ENCODE results near the gene UBE2N. TPM values are rescaled to one million over a fixed set of nuclear protein-coding genes. Genes with fewer than 3 reads are reported as not detected.

The UBE2N gene
- total RNA-seq, 4 donors from 2014 or later: 39.1 to 64.0 (median 45.2) TPM

DNA sequence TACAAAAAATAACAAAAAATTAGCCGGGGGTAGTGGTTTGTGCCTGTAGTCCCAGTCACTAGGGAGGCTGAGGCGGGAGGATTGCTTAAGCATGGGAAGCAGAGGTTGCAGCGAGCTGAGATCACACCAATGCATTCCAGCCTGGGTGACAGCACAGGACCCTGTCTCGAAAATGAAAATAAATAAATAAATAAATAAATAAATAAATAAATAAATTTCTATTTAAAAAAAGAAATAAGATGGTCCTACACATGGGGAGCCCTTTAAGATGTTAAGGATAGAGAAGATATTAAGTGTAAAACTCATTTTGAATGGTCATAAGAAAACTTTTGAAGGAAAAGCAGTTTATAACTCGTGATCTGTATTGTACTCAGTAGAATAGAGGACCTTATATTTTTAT, 17.4 kb upstream of the UBE2N start:
- ATAC-seq (ENCODE audit: low FRiP score): no peak
- TF ChIP-seq, protein P1, sequence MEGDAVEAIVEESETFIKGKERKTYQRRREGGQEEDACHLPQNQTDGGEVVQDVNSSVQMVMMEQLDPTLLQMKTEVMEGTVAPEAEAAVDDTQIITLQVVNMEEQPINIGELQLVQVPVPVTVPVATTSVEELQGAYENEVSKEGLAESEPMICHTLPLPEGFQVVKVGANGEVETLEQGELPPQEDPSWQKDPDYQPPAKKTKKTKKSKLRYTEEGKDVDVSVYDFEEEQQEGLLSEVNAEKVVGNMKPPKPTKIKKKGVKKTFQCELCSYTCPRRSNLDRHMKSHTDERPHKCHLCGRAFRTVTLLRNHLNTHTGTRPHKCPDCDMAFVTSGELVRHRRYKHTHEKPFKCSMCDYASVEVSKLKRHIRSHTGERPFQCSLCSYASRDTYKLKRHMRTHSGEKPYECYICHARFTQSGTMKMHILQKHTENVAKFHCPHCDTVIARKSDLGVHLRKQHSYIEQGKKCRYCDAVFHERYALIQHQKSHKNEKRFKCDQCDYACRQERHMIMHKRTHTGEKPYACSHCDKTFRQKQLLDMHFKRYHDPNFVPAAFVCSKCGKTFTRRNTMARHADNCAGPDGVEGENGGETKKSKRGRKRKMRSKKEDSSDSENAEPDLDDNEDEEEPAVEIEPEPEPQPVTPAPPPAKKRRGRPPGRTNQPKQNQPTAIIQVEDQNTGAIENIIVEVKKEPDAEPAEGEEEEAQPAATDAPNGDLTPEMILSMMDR (IDR thresholded peaks at IDR 0.05): no peak
- DNase-seq (ENCODE audit: low spot score): no peak

DNA sequence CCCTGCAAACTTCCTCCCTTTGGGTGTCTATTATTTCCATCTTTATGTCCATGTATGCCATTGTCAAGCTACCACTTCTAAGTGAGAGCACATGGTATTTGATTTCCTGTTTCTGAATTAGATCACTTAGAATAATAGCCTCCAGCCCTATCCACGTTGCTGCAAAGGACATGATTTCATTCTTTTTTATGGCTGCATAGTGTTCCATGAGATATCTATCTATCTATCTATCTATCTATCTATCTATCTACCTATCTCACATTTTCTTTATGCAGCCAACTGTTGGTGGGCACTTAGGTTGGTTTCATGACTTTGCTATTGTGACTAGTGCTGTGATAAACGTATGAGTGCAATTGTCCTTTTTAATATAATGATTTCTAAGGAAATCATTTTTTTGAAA, 14.3 kb upstream of the UBE2N start:
- DNase-seq (ENCODE audit: low spot score) (no peak), ATAC-seq (ENCODE audit: low FRiP score) (no peak)
- TF ChIP-seq, protein P1 (IDR thresholded peaks at IDR 0.05): no peak

DNA sequence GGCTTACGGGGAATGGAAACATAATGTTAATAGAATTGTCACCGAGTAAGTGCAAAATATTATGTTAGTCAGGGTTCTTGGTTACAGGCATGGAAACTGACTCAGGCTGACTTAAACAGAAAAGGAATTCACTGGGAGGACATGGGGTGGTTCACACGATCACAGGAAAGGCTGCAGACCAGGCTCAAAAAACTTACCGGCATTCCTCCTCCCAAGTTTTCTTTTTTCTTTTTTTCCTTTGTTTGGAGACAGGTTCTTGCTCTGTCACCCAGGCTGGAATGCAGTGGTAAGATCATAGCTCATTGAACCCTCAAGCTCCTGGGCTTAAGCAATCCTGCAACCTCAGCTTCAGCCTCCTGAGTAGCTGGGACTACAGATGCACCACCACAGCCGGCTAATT, 11.9 kb upstream of the UBE2N start:
- TF ChIP-seq, protein P1 (IDR thresholded peaks at IDR 0.05): no peak
- DNase-seq (ENCODE audit: low spot score) (no peak), ATAC-seq (ENCODE audit: low FRiP score) (no peak)

DNA sequence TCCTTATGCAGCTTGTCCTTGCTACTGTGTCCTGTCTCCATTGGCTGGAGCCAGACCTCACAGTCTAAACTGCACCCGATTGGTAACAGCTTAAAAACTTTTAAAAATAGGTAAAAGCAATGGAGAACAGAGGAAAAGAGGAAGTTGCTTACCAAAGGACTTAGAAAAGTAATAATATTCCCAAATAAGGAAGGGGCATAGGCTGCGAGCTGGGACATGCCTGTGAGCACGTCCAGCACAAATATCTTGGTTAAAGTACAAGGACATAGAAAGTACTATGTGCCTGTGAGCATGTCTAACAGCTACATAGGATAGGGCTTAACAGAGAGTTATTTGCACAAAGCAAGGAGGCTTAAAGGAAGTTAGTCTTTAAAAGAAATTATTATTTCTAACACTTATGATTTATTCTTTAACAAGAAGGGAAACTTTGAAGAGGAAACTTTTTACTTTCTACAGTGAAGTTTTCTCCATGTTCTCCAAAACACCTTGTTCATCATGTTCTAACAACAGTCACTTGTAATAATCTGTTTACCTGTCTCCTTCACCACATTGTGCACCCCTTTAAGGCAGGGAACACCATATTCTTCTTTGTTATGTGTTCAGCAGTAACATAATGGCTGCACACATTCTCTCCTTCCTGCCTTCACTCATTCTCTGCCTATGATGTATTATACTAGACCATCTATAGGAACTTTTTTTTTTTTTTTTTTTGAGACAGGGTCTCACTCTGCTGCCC, 9.8 kb upstream of the UBE2N start:
- DNase-seq (ENCODE audit: low spot score): no peak
- no peak for ATAC-seq (ENCODE audit: low FRiP score)
- TF ChIP-seq, protein P1 (IDR thresholded peaks at IDR 0.05): no peak

DNA sequence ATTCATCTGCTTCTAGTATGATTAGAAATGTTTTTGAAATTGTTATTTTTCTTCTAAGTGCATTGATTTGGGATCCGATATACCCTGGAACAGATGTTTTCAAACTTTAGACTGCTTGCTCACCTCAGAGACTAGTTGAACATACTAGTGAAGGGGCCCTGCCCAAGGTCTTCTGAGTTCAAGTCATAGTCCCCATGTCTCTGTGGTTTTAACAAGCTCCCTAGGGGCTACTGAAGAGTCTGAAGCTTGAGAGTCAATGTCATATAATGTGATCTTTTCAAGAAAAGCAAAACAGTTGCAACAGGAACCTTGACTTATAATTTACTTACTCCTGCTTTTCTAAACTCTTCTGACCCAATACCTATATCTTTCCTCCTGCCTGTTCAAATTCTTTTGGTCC, 7.5 kb upstream of the UBE2N start:
- TF ChIP-seq, protein P1 (IDR thresholded peaks at IDR 0.05): no peak
- ATAC-seq (ENCODE audit: low FRiP score): no peak
- DNase-seq (ENCODE audit: low spot score): no peak

DNA sequence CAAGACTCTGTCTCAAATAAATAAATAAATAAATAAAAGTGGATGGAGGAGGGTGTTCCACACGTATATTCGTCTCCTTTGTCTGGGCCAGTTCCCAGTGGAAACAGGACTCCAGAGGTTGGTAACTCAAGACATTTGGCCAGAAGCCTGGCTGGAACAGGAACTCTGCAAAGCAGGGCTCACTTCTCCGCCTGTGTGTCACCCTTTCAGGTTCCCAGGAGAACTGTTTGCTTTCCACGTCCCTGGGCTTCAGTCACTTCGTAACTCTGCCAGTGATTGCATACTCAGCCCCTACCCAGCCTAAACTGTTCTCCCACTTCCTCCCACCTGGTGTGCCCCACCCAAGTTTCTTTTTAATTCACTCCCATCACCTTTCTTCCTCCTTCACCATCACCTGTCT, 7.0 kb upstream of the UBE2N start:
- no peak for ATAC-seq (ENCODE audit: low FRiP score)
- DNase-seq (ENCODE audit: low spot score): no peak

More for the DNA sequence above, 7.0 kb upstream of the UBE2N start:
- TF ChIP-seq, protein P1 (IDR thresholded peaks at IDR 0.05): no peak

Data from omental fat pad (tissue), 4 donors.